ENCODE results near the gene DENR.
"Not testable (repeated sequence)": the region's sequence is repeated elsewhere in the genome, so short reads cannot be mapped to it uniquely, and the experiment has no call there.

DENR gene, protein sequence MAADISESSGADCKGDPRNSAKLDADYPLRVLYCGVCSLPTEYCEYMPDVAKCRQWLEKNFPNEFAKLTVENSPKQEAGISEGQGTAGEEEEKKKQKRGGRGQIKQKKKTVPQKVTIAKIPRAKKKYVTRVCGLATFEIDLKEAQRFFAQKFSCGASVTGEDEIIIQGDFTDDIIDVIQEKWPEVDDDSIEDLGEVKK

DNA sequence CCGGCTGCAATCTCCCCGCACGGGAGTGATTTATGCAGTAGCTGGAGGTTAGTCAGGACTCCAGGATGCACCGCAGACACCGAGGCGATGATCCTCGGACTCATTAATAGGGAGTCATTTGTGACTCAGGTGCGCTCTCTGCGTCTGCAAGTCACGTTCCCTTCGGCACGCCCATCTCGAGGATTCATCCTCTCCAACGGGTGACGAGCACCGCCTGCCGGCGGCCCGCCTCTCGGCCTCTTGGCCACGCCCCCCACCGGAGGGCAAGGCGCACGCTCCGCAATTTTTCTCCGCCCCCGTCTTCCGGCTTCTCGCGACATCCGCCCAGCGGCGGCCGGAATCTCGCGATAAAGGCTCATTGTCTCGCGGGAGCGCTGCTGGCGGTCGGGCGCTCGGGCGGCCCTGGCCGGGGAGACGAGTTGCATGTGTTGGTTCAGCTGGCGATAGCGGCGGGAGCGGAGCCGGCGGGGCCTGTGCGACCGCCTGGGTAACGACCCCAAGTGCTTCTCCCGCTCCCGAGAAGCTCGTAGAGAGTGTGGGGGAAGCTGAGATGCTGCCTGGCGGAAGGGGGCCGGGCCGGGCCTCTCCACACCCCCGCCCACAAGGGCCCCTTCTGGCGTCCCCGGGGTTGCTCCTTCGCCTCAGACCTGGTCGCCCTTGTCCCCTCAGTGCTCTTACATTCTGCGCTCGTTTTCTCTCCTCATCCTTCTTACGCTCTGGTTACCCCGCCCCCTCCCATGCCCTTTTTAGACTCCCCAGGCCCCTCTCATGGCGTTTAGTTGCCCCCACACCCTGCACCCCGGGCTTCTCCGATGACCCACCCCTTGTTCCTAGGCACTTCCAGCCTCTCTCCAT, at the start of gene DENR:
TSS of gene DENR (plus strand) at position 361 of the 855 bp plus-strand sequence. CDS start 878 bp downstream, outside the sequence.
- TF ChIP-seq, protein P1, sequence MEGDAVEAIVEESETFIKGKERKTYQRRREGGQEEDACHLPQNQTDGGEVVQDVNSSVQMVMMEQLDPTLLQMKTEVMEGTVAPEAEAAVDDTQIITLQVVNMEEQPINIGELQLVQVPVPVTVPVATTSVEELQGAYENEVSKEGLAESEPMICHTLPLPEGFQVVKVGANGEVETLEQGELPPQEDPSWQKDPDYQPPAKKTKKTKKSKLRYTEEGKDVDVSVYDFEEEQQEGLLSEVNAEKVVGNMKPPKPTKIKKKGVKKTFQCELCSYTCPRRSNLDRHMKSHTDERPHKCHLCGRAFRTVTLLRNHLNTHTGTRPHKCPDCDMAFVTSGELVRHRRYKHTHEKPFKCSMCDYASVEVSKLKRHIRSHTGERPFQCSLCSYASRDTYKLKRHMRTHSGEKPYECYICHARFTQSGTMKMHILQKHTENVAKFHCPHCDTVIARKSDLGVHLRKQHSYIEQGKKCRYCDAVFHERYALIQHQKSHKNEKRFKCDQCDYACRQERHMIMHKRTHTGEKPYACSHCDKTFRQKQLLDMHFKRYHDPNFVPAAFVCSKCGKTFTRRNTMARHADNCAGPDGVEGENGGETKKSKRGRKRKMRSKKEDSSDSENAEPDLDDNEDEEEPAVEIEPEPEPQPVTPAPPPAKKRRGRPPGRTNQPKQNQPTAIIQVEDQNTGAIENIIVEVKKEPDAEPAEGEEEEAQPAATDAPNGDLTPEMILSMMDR (IDR thresholded peaks at IDR 0.05; ENCODE audit: borderline replicate concordance, control extremely low read depth, extremely low read depth, insufficient read depth, missing control alignments): peak; percentile 94
- in situ Hi-C loops (cut with MboI; ENCODE audit: low sequenced_read_pairs, unreplicated experiment): no loop called here
- peak; percentile 98 for DNase-seq (ENCODE audit: low spot score)

DNA sequence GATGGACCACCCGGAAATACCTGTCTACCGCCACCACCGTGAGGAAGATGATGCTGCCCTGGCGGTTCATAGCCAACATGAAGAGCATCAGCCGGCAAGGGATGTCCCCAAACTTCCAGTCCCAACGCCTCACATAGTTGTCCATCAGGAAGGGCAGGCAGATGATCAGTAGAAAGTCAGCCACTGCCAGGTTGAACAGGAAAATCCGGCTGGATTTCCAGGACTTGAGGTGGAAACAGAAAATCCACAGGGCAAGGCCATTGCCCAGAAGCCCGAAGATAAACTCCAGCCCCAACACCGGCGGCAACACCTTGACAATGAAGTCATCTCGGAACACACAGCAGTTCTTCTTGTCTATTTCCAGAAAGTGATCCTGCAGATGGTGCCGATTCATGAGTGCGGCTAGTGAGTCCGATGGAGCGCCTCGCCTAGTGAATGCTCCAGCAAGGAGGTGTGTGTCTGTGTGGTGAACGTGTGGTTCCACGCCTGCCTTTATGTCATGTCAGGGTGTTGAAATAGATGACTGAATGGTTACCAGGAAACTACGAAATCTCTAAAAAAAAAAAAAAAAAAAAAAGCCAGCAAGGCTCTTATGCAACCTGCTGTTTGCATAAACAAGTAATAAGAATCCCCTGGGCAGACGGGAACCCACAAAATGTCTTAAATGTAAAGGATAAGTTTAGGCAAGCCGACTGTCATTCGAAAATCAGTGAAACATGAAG, 49.6 kb upstream of the DENR start, which contains the start of gene HCAR2:
TSS of gene HCAR2 (minus strand) at position 468 of the 722 bp plus-strand sequence. CDS start at position 394, 74 bp downstream.
- DNase-seq (ENCODE audit: low spot score); in situ Hi-C loops (cut with MboI; ENCODE audit: low sequenced_read_pairs, unreplicated experiment): not testable (repeated sequence)

DNA sequence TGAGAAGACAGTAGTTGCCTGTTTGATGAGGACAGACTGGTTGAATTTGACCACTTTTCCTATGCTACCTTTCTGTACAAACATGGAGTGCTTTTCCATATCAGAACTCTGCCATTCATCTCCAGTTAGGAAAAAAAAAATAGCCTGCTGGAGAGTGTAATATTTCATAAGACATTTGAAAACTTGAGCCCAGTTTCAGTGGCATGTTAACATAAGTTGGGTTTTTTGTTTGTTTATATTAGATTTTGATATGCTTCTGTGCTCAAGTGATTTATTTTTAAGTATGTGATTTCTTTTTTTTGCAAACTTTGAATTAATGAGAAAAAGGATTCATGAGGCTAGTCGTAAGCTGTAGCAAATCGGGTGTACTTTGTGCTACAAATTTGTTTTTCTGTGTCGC, 48.8 kb upstream of the DENR start:
- in situ Hi-C loops (cut with MboI; ENCODE audit: low sequenced_read_pairs, unreplicated experiment); DNase-seq (ENCODE audit: low spot score): not testable (repeated sequence)

DNA sequence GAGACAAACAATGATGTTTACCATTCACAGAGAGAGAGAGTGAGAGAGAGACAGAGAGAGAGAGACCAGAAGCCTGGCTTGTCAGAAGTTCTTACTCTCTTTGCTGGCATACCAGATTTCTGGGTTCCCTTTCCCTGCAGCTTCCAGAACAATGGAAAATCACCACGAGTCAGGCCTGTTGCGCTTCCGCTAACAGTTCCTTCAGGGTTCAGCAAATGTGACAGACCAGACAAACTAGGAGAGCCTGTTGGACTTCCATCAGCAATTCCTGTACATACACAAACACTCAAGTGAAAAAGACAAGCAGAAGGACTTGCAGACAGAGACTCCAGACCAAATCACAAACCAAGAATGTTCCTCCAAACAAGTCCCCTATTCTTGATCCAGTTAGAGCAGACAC, 43.3 kb upstream of the DENR start:
- DNase-seq (ENCODE audit: low spot score); in situ Hi-C loops (cut with MboI; ENCODE audit: low sequenced_read_pairs, unreplicated experiment): not testable (repeated sequence)

DNA sequence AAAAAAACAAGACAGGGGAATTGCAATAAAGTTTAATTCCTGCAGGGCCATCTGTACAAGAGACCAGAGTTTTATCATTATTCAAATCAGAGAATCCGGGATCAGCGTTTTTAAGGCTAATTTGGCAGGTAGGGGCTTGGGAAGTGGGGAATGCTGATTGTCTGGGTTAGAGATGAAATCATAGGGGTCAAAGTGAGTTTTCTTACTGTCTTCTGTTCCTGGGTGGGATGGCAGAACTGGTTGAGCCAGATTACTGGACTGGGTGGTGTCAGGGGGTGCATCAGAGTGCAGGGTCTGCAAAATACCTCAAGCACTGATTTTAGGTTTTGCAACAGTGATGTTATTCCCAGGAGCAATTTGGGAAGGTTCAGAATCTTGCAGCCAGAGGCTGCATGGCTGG, 42.3 kb upstream of the DENR start:
- in situ Hi-C loops (cut with MboI; ENCODE audit: low sequenced_read_pairs, unreplicated experiment); DNase-seq (ENCODE audit: low spot score): not testable (repeated sequence)

DNA sequence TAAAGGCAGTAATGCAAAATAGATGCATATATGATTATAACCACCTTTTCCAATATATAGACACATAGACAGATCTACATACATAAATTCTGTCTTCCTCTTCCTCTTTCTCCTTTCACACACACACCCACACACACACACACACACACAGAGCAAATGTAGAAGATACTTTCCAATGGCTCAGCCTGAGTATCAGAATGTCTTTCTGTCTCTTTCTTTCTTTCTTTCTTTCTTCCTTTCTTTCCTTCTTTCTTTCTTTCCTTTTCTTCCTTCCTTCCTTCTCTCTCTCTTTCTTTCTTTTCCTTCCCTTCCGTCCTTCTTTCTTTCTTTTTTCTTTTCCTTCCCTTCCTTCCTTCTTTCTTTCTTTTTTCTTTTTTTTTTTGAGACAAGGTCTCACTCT, 41.4 kb upstream of the DENR start:
- DNase-seq (ENCODE audit: low spot score); in situ Hi-C loops (cut with MboI; ENCODE audit: low sequenced_read_pairs, unreplicated experiment): not testable (repeated sequence)

DNA sequence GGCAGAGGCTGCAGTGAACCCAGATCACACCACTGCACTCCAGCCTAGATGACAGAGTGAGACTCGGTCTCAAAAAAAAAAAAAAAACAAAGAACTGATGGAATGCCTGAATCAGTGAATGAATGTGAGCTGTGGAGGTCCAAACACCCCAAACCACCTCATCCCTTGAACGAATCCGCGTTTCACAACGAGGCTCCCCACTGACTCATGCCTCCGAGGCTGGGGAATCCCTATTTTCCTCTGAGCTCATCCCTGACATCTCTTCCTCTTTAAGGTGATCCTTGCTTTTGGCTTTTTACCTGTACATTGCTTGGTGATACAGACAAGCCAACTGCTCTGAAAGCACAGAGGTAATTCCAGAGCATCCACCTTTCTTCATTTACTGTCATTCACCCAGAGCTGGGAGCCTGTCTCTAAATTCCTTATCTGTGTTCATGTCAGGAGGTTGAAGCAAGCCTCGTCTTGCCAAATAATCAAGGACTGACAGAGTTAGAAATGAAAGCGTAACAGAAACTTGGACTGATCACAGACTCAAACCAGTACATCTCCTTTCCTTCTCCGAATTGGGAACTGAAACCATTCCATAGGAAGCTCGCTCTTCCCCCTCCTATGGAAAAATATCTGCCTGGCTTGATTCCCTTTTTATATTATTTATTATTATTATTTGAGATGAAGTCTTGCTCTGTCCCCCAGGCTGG, 39.0 kb upstream of the DENR start:
- DNase-seq (ENCODE audit: low spot score); in situ Hi-C loops (cut with MboI; ENCODE audit: low sequenced_read_pairs, unreplicated experiment): not testable (repeated sequence)

DNA sequence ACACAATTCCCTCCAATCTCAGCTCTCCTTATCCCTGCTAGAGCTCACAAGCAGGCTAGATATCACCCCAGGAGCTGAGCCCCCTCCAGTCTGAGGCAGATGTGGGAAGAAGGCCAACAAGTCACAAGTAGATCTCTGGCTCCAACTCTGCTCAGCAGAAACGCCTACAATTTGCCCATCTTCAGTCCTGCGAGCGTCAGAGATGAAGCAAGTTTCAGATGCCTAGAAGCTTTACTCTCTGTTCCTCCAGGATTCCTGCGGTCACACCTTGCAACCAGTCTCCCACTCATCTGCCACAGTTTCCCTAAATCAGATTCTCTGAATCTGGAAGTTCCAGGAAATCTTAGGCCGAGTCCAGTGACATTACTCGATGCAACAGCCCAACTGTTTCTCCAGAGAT, 37.4 kb upstream of the DENR start:
- in situ Hi-C loops (cut with MboI; ENCODE audit: low sequenced_read_pairs, unreplicated experiment): not testable (repeated sequence)

DNA sequence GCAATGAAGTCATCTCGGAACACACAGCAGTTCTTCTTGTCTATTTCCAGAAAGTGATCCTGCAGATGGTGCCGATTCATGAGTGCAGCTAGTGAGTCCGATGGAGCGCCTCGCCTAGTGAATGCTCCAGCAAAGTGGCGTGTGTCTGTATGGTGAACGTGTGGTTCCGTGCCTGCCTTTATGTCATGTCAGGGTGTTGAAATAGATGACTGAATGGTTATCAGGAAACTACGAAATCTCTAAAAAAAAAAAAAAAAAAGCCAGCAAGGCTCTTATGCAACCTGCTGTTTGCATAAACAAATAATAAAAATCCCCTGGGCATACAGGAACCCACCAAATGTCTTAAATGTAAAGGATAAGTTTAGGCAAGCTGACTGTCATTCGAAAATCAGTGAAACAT, 36.0 kb upstream of the DENR start, which contains the start of gene HCAR3:
TSS of gene HCAR3 (minus strand) at position 154 of the 400 bp plus-strand sequence. CDS start at position 80, 74 bp downstream.
- DNase-seq (ENCODE audit: low spot score); in situ Hi-C loops (cut with MboI; ENCODE audit: low sequenced_read_pairs, unreplicated experiment): not testable (repeated sequence)

More for the DNA sequence above, 37.4 kb upstream of the DENR start:
- DNase-seq (ENCODE audit: low spot score): not testable (repeated sequence)

DNA sequence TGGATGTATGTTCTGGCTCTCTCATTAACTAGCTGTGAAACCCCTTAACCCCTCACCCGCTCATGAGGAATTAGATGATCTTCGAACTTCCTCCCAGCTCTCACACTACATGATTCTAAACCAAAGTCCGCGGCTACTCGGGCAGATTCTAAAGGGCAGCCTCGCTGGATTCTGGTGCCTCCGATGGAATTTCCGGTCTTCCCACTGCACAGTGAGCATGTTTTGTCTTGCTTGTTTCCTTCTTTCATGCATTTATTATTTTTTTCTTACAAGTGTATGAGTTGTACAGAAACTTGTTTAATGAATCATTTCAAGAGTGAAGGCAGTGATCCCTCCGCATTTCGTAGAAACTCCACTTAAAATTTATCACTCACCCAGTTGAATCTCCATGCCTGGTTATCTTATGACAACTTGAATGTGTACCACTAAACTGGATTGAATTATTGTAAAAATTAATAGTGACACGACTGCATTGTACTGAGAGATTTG, 31.5 kb upstream of the DENR start:
- DNase-seq (ENCODE audit: low spot score): peak; percentile 40
- in situ Hi-C loops (cut with MboI; ENCODE audit: low sequenced_read_pairs, unreplicated experiment): no loop called here
- TF ChIP-seq, protein P1 (IDR thresholded peaks at IDR 0.05; ENCODE audit: borderline replicate concordance, control extremely low read depth, extremely low read depth, insufficient read depth, missing control alignments): no peak
